HCT116 (cell line): ENCODE measurements around the gene PARP8. TPM values are rescaled to one million over a fixed set of nuclear protein-coding genes. Genes with fewer than 3 reads are reported as not detected.

Experiments used
- ATAC-seq: fragments of 200-7000 bp; cut with Tn5 transposase; 2 replicates; pipeline ENCODE4 v1.9.1; 2020; ENCODE audit warnings: mild to moderate bottlenecking, moderate library complexity
- BruUV-seq: library from RNA; stranded (reverse); fragments of 400-500 nt; replicated peaks from 2 replicates; lab custom pipeline; 2021; lab: Mats Ljungman, UMichigan
- CTCF ChIA-PET: fragments of 300-600 bp; sonication (Branson Sonifier 250); formaldehyde crosslinking; loops from one replicate; lab custom pipeline; 2021; ENCODE audit warnings: antibody characterized with exemption; lab: Charles Lee
- POLR2A ChIA-PET: fragments of 300-600, 350-600 bp; sonication (Branson Sonifier 250); formaldehyde crosslinking; loops from one replicate; lab custom pipeline; 2021; ENCODE audit warnings: antibody characterized with exemption; lab: Charles Lee
- RAD21 ChIA-PET, 2 experiments: fragments of 300-600 bp; sonication (Branson Sonifier 250); formaldehyde crosslinking; loops; one replicate each; lab custom pipeline; 2023; ENCODE audit warnings: low total read pairs in 2 of 2; ENCODE audit not compliant: uncharacterized antibody in 2 of 2, unreplicated experiment in 2 of 2, low non-redundant PET in 1 of 2; lab: Charles Lee
- DNase-seq: peaks from one replicate; pipeline ENCODE4 v3.0.0-alpha.2; 2010; ENCODE audit warnings: low read depth, low spot score
- H2AFZ ChIP-seq: fragments of 200-600 bp; shearing (Covaris generic), sonication (generic); 2 replicates; pipeline ENCODE4 v1.6.1; 2017; ENCODE audit warnings: low read depth, mixed run types, mixed read lengths, antibody characterized with exemption, low read length; ENCODE audit not compliant: poor library complexity, severe bottlenecking
- H3K27ac ChIP-seq: 2 replicates; pipeline ENCODE4 v1.5.1; 2012; ENCODE audit warnings: low read depth, low read length
- H3K27me3 ChIP-seq: fragments of 200-600 bp; sonication (generic); 2 replicates; pipeline ENCODE4 v1.6.1; 2016; ENCODE audit warnings: mixed run types, low read length, mixed read lengths; ENCODE audit not compliant: insufficient read depth
- H3K36me3 ChIP-seq, 2 experiments: fragments of 200-500 bp in 1 of 2; fragments of 200-600 bp in 1 of 2; sonication (Bioruptor generic) in 1 of 2; sonication (generic) in 1 of 2; 2 replicates each; pipeline versions ENCODE4 v1.5.1 to v1.6.1; 2014 to 2016; ENCODE audit warnings: low read length in 2 of 2, inconsistent platforms in 1 of 2, mixed read lengths in 1 of 2, mixed run types in 1 of 2; ENCODE audit not compliant: insufficient read depth in 2 of 2, control insufficient read depth in 1 of 2
- H3K4me1 ChIP-seq, 2 experiments: fragments of 200-600 bp in 1 of 2; sonication (generic) in 1 of 2; 2 replicates each; pipeline versions ENCODE4 v1.5.1 to v1.6.1; 2012 to 2017; ENCODE audit warnings: low read length in 2 of 2, inconsistent platforms in 1 of 2, mild to moderate bottlenecking in 1 of 2, mixed read lengths in 1 of 2, mixed run types in 1 of 2, moderate library complexity in 1 of 2; ENCODE audit not compliant: insufficient read depth in 2 of 2, control insufficient read depth in 1 of 2
- H3K4me2 ChIP-seq: fragments of 200-600 bp; sonication (generic); 2 replicates; pipeline ENCODE4 v1.6.1; 2017; ENCODE audit warnings: mixed run types, low read length, mixed read lengths
- H3K4me3 ChIP-seq, 2 experiments: fragments of 200-600 bp in 1 of 2; sonication (generic) in 1 of 2; replicated peaks in 1 of 2; 2 replicates each; pipeline ENCODE4 v1.5.1; 2011 to 2016; ENCODE audit warnings: low read length in 2 of 2, control low read depth in 1 of 2, low read depth in 1 of 2, mild to moderate bottlenecking in 1 of 2, mixed read lengths in 1 of 2, mixed run types in 1 of 2
- H3K79me2 ChIP-seq: fragments of 200-600 bp; sonication (generic); 2 replicates; pipeline ENCODE4 v1.6.1; 2017; ENCODE audit warnings: mild to moderate bottlenecking, mixed run types, low read length, moderate library complexity, mixed read lengths; ENCODE audit not compliant: insufficient read depth
- H3K9ac ChIP-seq: fragments of 200-600 bp; sonication (generic); 2 replicates; pipeline ENCODE4 v1.6.1; 2016; ENCODE audit warnings: low read length, mixed read lengths
- H3K9me2 ChIP-seq: fragments of 200-600 bp; sonication (generic), shearing (Covaris generic); 2 replicates; pipeline ENCODE4 v1.6.1; 2017; ENCODE audit warnings: mixed run types, mild to moderate bottlenecking, moderate library complexity; ENCODE audit not compliant: insufficient read depth
- H3K9me3 ChIP-seq, 2 experiments: fragments of 200-500 bp in 1 of 2; fragments of 200-600 bp in 1 of 2; sonication (Bioruptor generic) in 1 of 2; sonication (generic) in 1 of 2; 2 replicates each; pipeline ENCODE4 v1.6.1; 2014 to 2017; ENCODE audit warnings: low read length in 2 of 2, mixed read lengths in 2 of 2, inconsistent platforms in 1 of 2, low read depth in 1 of 2, mild to moderate bottlenecking in 1 of 2, mixed run types in 1 of 2, moderate library complexity in 1 of 2; ENCODE audit not compliant: control insufficient read depth in 1 of 2, insufficient read depth in 1 of 2
- H4K20me1 ChIP-seq: fragments of 200-600 bp; sonication (generic), shearing (Covaris generic); 2 replicates; pipeline ENCODE4 v1.6.1; 2017; ENCODE audit warnings: mixed run types, mild to moderate bottlenecking, moderate library complexity; ENCODE audit not compliant: insufficient read depth
- CEBPB ChIP-seq: IDR thresholded peaks from 2 replicates; pipeline ENCODE4 v1.6.1; 2012; ENCODE audit warnings: low read depth
- EGR1 ChIP-seq: IDR thresholded peaks from 2 replicates; pipeline ENCODE4 v1.6.1; 2012; ENCODE audit warnings: low read depth
- EZH2 ChIP-seq: fragments of 200-600 bp; sonication (generic); IDR thresholded peaks from 2 replicates; pipeline ENCODE4 v1.6.1; 2017; ENCODE audit warnings: antibody characterized with exemption, mixed run types
- EZH2phosphoT487 ChIP-seq: fragments of 200-600 bp; IDR thresholded peaks from 2 replicates; pipeline ENCODE4 v1.6.1; 2018; ENCODE audit warnings: antibody characterized with exemption, borderline replicate concordance
- JUND ChIP-seq: IDR thresholded peaks from 2 replicates; pipeline ENCODE4 v1.6.1; 2012
- POLR2A ChIP-seq: IDR thresholded peaks from 2 replicates; pipeline ENCODE4 v1.7.0; 2011; ENCODE audit warnings: borderline replicate concordance; ENCODE audit not compliant: insufficient read depth, insufficient read length; ENCODE audit errors: extremely low read depth
- POLR2AphosphoS5 ChIP-seq: IDR thresholded peaks from 2 replicates; pipeline ENCODE4 v1.6.1; 2011; ENCODE audit warnings: mild to moderate bottlenecking, low read depth, low read length, moderate library complexity
- RAD21 ChIP-seq: IDR thresholded peaks from 2 replicates; pipeline ENCODE4 v1.6.1; 2012; ENCODE audit warnings: low read depth, mild to moderate bottlenecking
- SRF ChIP-seq: IDR thresholded peaks from 2 replicates; pipeline ENCODE4 v1.6.1; 2012; ENCODE audit warnings: low read depth
- YY1 ChIP-seq: IDR thresholded peaks from 2 replicates; pipeline ENCODE4 v1.6.1; 2011; ENCODE audit warnings: low read length, low read depth, moderate library complexity, mild to moderate bottlenecking; ENCODE audit not compliant: insufficient replicate concordance; ENCODE audit errors: extremely low read depth
- ZFX ChIP-seq: fragments of 450-650 bp; IDR thresholded peaks from 2 replicates; pipeline ENCODE4 v1.6.1; 2017
- ZNF274 ChIP-seq: fragments of 200-500 bp; sonication (Bioruptor generic); IDR thresholded peaks from 2 replicates; pipeline ENCODE4 v1.6.1; 2014; ENCODE audit warnings: mild to moderate bottlenecking, low read depth, low read length, inconsistent platforms
- intact Hi-C: fragments of 100-400 bp; cut with micrococcal nuclease; formaldehyde crosslinking; loops from 2 replicates; pipeline ENCODE4 v1.10.0; 2022
- total RNA-seq: library from RNA; stranded (reverse); gene quantifications from one replicate; pipeline ENCODE4 v1.2.1, GENCODE V29; 2021; ENCODE audit not compliant: unreplicated experiment
- TF ChIP-seq, protein P1 (sequence below): IDR thresholded peaks from 2 replicates; pipeline ENCODE4 v1.6.1; 2012
- TF ChIP-seq, protein P2 (sequence below): IDR thresholded peaks from 2 replicates; pipeline ENCODE4 v1.6.1; 2012
- TF ChIP-seq, protein P3 (sequence below): IDR thresholded peaks from 2 replicates; pipeline ENCODE4 v1.6.1; 2011; ENCODE audit warnings: mild to moderate bottlenecking, low read length, moderate library complexity; ENCODE audit not compliant: insufficient replicate concordance; ENCODE audit errors: extremely low read depth

PARP8 gene
- total RNA-seq, 1 experiment from 2014 or later = 19.0 TPM

DNA sequence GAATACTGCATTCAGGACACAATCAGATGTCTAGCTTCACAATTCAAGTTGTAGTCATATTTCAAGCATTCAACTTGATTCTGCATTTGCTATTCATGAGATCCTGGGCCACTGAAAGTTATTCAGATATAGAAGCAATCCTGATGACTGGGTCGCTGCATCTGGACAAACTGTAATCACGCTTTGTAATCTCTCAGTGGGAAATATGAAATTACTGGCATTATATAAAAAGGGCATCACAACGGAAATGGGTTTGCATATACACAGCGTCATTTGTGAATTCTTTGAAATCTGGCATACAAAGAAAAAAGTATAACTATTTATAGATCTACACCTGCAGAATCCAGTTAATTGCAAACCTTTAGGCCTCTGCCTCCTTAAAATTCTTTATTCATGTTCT is 102.2 kb downstream of the PARP8 start:
- H3K36me3 ChIP-seq = no peaks in the 10 kb centered on the region
- ChIA-PET CTCF (no interaction called here), RAD21 (no interaction called here), POLR2A (no interaction called here)
- H3K4me3 ChIP-seq = no peak overlapping the region
- H3K27me3 ChIP-seq = no peaks in the 10 kb centered on the region
- TF ChIP-seq, protein P1, sequence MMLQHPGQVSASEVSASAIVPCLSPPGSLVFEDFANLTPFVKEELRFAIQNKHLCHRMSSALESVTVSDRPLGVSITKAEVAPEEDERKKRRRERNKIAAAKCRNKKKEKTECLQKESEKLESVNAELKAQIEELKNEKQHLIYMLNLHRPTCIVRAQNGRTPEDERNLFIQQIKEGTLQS = no peak
- TF ChIP-seq SRF (no peak), ZNF274 (no peak), EGR1 (no peak), YY1 (no peak), EZH2phosphoT487 (no peak)
- TF ChIP-seq, protein P2, sequence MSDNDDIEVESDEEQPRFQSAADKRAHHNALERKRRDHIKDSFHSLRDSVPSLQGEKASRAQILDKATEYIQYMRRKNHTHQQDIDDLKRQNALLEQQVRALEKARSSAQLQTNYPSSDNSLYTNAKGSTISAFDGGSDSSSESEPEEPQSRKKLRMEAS = no peak
- H3K9ac ChIP-seq = no peak overlapping the region
- no peaks in the 10 kb centered on the region for H3K9me2 ChIP-seq
- H3K79me2 ChIP-seq = no peaks in the 10 kb centered on the region
- peaks cover 0 to 7% of the 10 kb centered on the region in 2 experiments; a peak in 1 of 4 replicates for H3K9me3 ChIP-seq
- H3K27ac ChIP-seq = no peak overlapping the region
- intact Hi-C loops = no loop called here
- ATAC-seq = no peak
- no TSS peak for BruUV-seq
- DNase-seq = no peak
- H3K4me1 ChIP-seq = no peaks in the 10 kb centered on the region
- H2AFZ ChIP-seq = no peak overlapping the region
- H4K20me1 ChIP-seq = no peaks in the 10 kb centered on the region; the same call in 1 of the 2 replicates
- no peak overlapping the region for H3K4me2 ChIP-seq

DNA sequence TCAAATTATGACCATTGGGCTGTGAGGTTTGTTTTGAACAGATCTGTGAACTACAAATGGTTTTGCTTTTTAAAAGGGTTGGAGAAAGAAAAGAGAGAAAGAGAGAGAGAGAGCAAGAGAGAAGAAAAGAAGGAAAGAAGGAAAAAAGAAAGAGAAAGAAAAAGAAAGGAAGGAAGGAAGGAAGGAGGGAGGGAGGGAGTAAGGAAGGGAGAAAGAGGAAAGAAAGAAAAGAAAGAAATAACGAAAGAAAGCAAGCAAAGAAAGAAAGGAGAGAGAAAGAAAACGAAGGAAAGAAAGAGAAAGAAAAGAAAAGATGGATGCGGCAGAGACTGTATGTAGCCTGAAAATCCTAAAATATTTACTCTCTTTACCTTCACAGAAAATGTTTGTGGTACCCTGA is 104.0 kb downstream of the PARP8 start:
- Histone ChIP-seq H3K36me3 (no peaks in the 10 kb centered on the region), H3K4me2 (no peak overlapping the region), H3K27me3 (no peaks in the 10 kb centered on the region), H2AFZ (no peak overlapping the region), H3K4me3 (no peak overlapping the region), H3K27ac (no peak overlapping the region), H3K9ac (no peak overlapping the region), H3K9me3 (peaks cover 0 to 7% of the 10 kb centered on the region in 2 experiments; a peak in 1 of 4 replicates), H3K79me2 (no peaks in the 10 kb centered on the region), H4K20me1 (no peaks in the 10 kb centered on the region; the same call in 1 of the 2 replicates), H3K9me2 (no peaks in the 10 kb centered on the region), H3K4me1 (no peaks in the 10 kb centered on the region)
- intact Hi-C loops = no loop called here
- DNase-seq = no peak
- BruUV-seq = no TSS peak
- RAD21 ChIA-PET = no interaction called here
- CTCF ChIA-PET = no interaction called here
- TF ChIP-seq, protein P1 = no peak
- TF ChIP-seq ZNF274 (no peak), POLR2AphosphoS5 (no peak), RAD21 (no peak), ZFX (no peak), JUND (no peak), YY1 (no peak), CEBPB (no peak), EGR1 (no peak), POLR2A (no peak), EZH2 (no peak)
- TF ChIP-seq, protein P3, sequence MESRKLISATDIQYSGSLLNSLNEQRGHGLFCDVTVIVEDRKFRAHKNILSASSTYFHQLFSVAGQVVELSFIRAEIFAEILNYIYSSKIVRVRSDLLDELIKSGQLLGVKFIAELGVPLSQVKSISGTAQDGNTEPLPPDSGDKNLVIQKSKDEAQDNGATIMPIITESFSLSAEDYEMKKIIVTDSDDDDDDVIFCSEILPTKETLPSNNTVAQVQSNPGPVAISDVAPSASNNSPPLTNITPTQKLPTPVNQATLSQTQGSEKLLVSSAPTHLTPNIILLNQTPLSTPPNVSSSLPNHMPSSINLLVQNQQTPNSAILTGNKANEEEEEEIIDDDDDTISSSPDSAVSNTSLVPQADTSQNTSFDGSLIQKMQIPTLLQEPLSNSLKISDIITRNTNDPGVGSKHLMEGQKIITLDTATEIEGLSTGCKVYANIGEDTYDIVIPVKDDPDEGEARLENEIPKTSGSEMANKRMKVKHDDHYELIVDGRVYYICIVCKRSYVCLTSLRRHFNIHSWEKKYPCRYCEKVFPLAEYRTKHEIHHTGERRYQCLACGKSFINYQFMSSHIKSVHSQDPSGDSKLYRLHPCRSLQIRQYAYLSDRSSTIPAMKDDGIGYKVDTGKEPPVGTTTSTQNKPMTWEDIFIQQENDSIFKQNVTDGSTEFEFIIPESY = no peak
- POLR2A ChIA-PET = no interaction called here
- no peak for ATAC-seq
